T1000 (cell line): ENCODE data around the gene TPCN1.

ENCODE experiments used
- DNase-seq: peaks from one replicate; lab custom pipeline; 2025; ENCODE audit warnings: mixed read lengths; lab: John Stamatoyannopoulos, UW

Gene TPCN1

GRCh38 chr12:113302886-113303640, 81.8 kb downstream of the TPCN1 start:
- no peak for DNase-seq

GRCh38 chr12:113305281-113305856, 84.1 kb downstream of the TPCN1 start:
- no peak for DNase-seq

GRCh38 chr12:113306382-113306781, 85.1 kb downstream of the TPCN1 start:
- no peak for DNase-seq

GRCh38 chr12:113310489-113310888, 89.2 kb downstream of the TPCN1 start:
- DNase-seq = no peak

- DNase-seq = no peak
These were observed 92.9 kb downstream of the TPCN1 start for GRCh38 chr12:113314121-113314529.

- no peak for DNase-seq
These were observed 94.1 kb downstream of the TPCN1 start for GRCh38 chr12:113315358-113315757.

- no peak for DNase-seq
These were observed 94.9 kb downstream of the TPCN1 start for GRCh38 chr12:113316155-113316554.

GRCh38 chr12:113317122-113317521, 95.9 kb downstream of the TPCN1 start:
- no peak for DNase-seq

- no peak for DNase-seq
These were observed 96.9 kb downstream of the TPCN1 start for GRCh38 chr12:113318046-113318656.

GRCh38 chr12:113318900-113319628, 97.8 kb downstream of the TPCN1 start:
- no peak for DNase-seq

- no peak for DNase-seq
These were observed 99.1 kb downstream of the TPCN1 start for GRCh38 chr12:113320401-113320800.

GRCh38 chr12:113322343-113322742, 101.1 kb downstream of the TPCN1 start:
- DNase-seq = peak; percentile 2

- DNase-seq = no peak
These were observed 104.7 kb downstream of the TPCN1 start for GRCh38 chr12:113325916-113326315.

- DNase-seq = no peak
These were observed 105.6 kb downstream of the TPCN1 start for GRCh38 chr12:113326775-113327395.

- DNase-seq = no peak
These were observed 107.2 kb downstream of the TPCN1 start for GRCh38 chr12:113328368-113328889.

GRCh38 chr12:113329022-113329790, 107.9 kb downstream of the TPCN1 start:
- no peak for DNase-seq

- DNase-seq = no peak
These were observed 108.6 kb downstream of the TPCN1 start for GRCh38 chr12:113329791-113330417.

- no peak for DNase-seq
These were observed 109.2 kb downstream of the TPCN1 start for GRCh38 chr12:113330505-113330904.

- no peak for DNase-seq
These were observed 111.6 kb downstream of the TPCN1 start for GRCh38 chr12:113332688-113333417.

GRCh38 chr12:113333418-113333750, 112.1 kb downstream of the TPCN1 start:
- no peak for DNase-seq
